IMR-90 (cell line): ENCODE data around the gene PGK2. TPM values are rescaled to one million over a fixed set of nuclear protein-coding genes. Genes with fewer than 3 reads are reported as not detected.

Experiments
- ATAC-seq: fragments of 200-7000 bp; cut with Tn5 transposase; 2 replicates; pipeline ENCODE4 v1.9.1; 2020; ENCODE audit warnings: low read depth, mild to moderate bottlenecking, moderate library complexity
- BruUV-seq: library from RNA; stranded (reverse); fragments of 400-500 nt; replicated peaks from 2 replicates; lab custom pipeline; 2021; lab: Mats Ljungman, UMichigan
- CTCF ChIA-PET: fragments of 300-600 bp; formaldehyde crosslinking; extraction: SDS; loops from one replicate; lab custom pipeline; 2021; ENCODE audit warnings: antibody characterized with exemption; lab: Yijun Ruan, JAX
- POLR2A ChIA-PET: fragments of 300-600 bp; sonication (Branson Sonifier 250); formaldehyde crosslinking; loops from one replicate; lab custom pipeline; 2022; ENCODE audit warnings: antibody characterized with exemption; ENCODE audit not compliant: unreplicated experiment; lab: Charles Lee
- DNase-seq: peaks from one replicate; pipeline ENCODE4 v3.0.0; 2013
- H2AFZ ChIP-seq: replicated peaks from 2 replicates; pipeline ENCODE3; 2013; ENCODE audit warnings: low read length, mild to moderate bottlenecking; ENCODE audit not compliant: poor library complexity
- H2AK5ac ChIP-seq: 2 replicates; pipeline ENCODE4 v1.6.1; 2013; ENCODE audit warnings: low read depth, low read length, inconsistent platforms
- H2AK9ac ChIP-seq: replicated peaks from 2 replicates; pipeline ENCODE3; 2013; ENCODE audit warnings: mild to moderate bottlenecking, low read depth, low read length, moderate library complexity; ENCODE audit not compliant: poor library complexity
- H2BK120ac ChIP-seq: 2 replicates; pipeline ENCODE4 v1.6.1; 2013; ENCODE audit warnings: low read depth, low read length, inconsistent platforms
- H2BK15ac ChIP-seq: 3 replicates; pipeline ENCODE4 v1.6.1; 2013; ENCODE audit warnings: low read depth, low read length, inconsistent platforms
- H2BK20ac ChIP-seq: 2 replicates; pipeline ENCODE4 v1.6.1; 2013; ENCODE audit warnings: low read depth, mild to moderate bottlenecking, inconsistent platforms, low read length, moderate library complexity
- H2BK5ac ChIP-seq: 2 replicates; pipeline ENCODE4 v1.6.1; 2013; ENCODE audit warnings: mild to moderate bottlenecking, low read depth, low read length, inconsistent platforms; ENCODE audit not compliant: poor library complexity, severe bottlenecking
- H3K14ac ChIP-seq: replicated peaks from 2 replicates; pipeline ENCODE4 v1.6.1; 2013; ENCODE audit warnings: low read depth, low read length, inconsistent platforms
- H3K18ac ChIP-seq: 2 replicates; pipeline ENCODE4 v1.6.1; 2013; ENCODE audit warnings: low read depth, low read length, control low read depth
- H3K23ac ChIP-seq: 2 replicates; pipeline ENCODE4 v1.6.1; 2013; ENCODE audit warnings: low read depth, low read length, inconsistent platforms
- H3K27ac ChIP-seq: 2 replicates; pipeline ENCODE4 v1.5.1; 2013; ENCODE audit warnings: mild to moderate bottlenecking, control low read depth, low read length; ENCODE audit not compliant: insufficient read depth
- H3K27me3 ChIP-seq: 2 replicates; pipeline ENCODE4 v1.6.1; 2013; ENCODE audit warnings: low read length; ENCODE audit not compliant: control insufficient read depth, insufficient read depth
- H3K36me3 ChIP-seq: 2 replicates; pipeline ENCODE4 v1.6.1; 2013; ENCODE audit warnings: low read length, mixed read lengths; ENCODE audit not compliant: control insufficient read depth, insufficient read depth
- H3K4ac ChIP-seq: 2 replicates; pipeline ENCODE4 v1.6.1; 2013; ENCODE audit warnings: low read depth, low read length, inconsistent platforms
- H3K4me1 ChIP-seq: 2 replicates; pipeline ENCODE4 v1.6.1; 2013; ENCODE audit warnings: low read length, mixed read lengths; ENCODE audit not compliant: control insufficient read depth, insufficient read depth
- H3K4me2 ChIP-seq: 2 replicates; pipeline ENCODE4 v1.6.1; 2013; ENCODE audit warnings: low read depth, mild to moderate bottlenecking, control low read depth, low read length, moderate library complexity
- H3K4me3 ChIP-seq: 2 replicates; pipeline ENCODE4 v1.5.1; 2013; ENCODE audit warnings: low read depth, mild to moderate bottlenecking, control low read depth, low read length, moderate library complexity; ENCODE audit not compliant: insufficient read depth
- H3K56ac ChIP-seq: 2 replicates; pipeline ENCODE4 v1.6.1; 2013; ENCODE audit warnings: low read length, inconsistent platforms; ENCODE audit not compliant: insufficient read depth; ENCODE audit errors: extremely low read depth
- H3K79me1 ChIP-seq, 2 experiments: 2 replicates each; pipeline ENCODE4 v1.6.1; 2013; ENCODE audit warnings: low read length in 2 of 2, inconsistent platforms in 1 of 2, low read depth in 1 of 2
- H3K9ac ChIP-seq: 2 replicates; pipeline ENCODE4 v1.6.1; 2013; ENCODE audit warnings: low read depth, low read length, control low read depth
- H3K9me1 ChIP-seq: 2 replicates; pipeline ENCODE4 v1.6.1; 2013; ENCODE audit warnings: low read length, inconsistent platforms; ENCODE audit not compliant: insufficient read depth
- H3K9me3 ChIP-seq: 2 replicates; pipeline ENCODE4 v1.6.1; 2013; ENCODE audit warnings: low read length; ENCODE audit not compliant: control insufficient read depth, insufficient read depth
- H4K20me1 ChIP-seq: 2 replicates; pipeline ENCODE4 v1.6.1; 2013; ENCODE audit warnings: low read length, inconsistent platforms; ENCODE audit not compliant: insufficient read depth
- H4K5ac ChIP-seq: 2 replicates; pipeline ENCODE4 v1.6.1; 2013; ENCODE audit warnings: mild to moderate bottlenecking, low read depth, low read length, control low read depth
- H4K8ac ChIP-seq, 2 experiments: 2 replicates each; pipeline ENCODE4 v1.6.1; 2013; ENCODE audit warnings: low read depth in 2 of 2, low read length in 2 of 2, control low read depth in 1 of 2, inconsistent platforms in 1 of 2
- H4K91ac ChIP-seq: 2 replicates; pipeline ENCODE4 v1.6.1; 2013; ENCODE audit warnings: low read depth, low read length, inconsistent platforms; ENCODE audit not compliant: insufficient read depth
- BHLHE40 ChIP-seq: fragments of 150-350 bp; IDR thresholded peaks from 2 replicates; pipeline ENCODE4 v1.6.1; 2016; ENCODE audit warnings: mild to moderate bottlenecking, low read depth, low read length
- CEBPB ChIP-seq: IDR thresholded peaks from 2 replicates; pipeline ENCODE4 v1.6.1; 2012; ENCODE audit warnings: low read depth, low read length, improper control_type of control experiment
- CHD1 ChIP-seq: IDR thresholded peaks from 2 replicates; pipeline ENCODE4 v1.6.1; 2012; ENCODE audit warnings: low read depth, low read length, improper control_type of control experiment
- CTCF ChIP-seq: conservative IDR thresholded peaks from 2 replicates; pipeline ENCODE4 v1.5.1; 2012; ENCODE audit warnings: mild to moderate bottlenecking, low read depth, low read length, improper control_type of control experiment
- FOS ChIP-seq: fragments of 150-350 bp; IDR thresholded peaks from 2 replicates; pipeline ENCODE4 v1.6.1; 2016; ENCODE audit warnings: low read depth, low read length
- MAFK ChIP-seq: IDR thresholded peaks from 2 replicates; pipeline ENCODE4 v1.6.1; 2012; ENCODE audit warnings: low read depth, low read length, improper control_type of control experiment
- MAZ ChIP-seq: IDR thresholded peaks from 2 replicates; pipeline ENCODE4 v1.6.1; 2012; ENCODE audit warnings: low read depth, mild to moderate bottlenecking, low read length, improper control_type of control experiment, moderate library complexity, borderline replicate concordance
- MXI1 ChIP-seq: IDR thresholded peaks from 2 replicates; pipeline ENCODE4 v1.6.1; 2012; ENCODE audit warnings: low read depth, mild to moderate bottlenecking, low read length, moderate library complexity, borderline replicate concordance
- NFE2L2 ChIP-seq: fragments of 150-350 bp; IDR thresholded peaks from 2 replicates; pipeline ENCODE4 v1.6.1; 2016; ENCODE audit warnings: low read depth, mild to moderate bottlenecking, low read length
- POLR2A ChIP-seq: IDR thresholded peaks from 2 replicates; pipeline ENCODE4 v1.6.1; 2012; ENCODE audit warnings: mild to moderate bottlenecking, low read depth, low read length
- RAD21 ChIP-seq: IDR thresholded peaks from 2 replicates; pipeline ENCODE4 v1.6.1; 2012; ENCODE audit warnings: low read length, improper control_type of control experiment
- RCOR1 ChIP-seq: IDR thresholded peaks from 2 replicates; pipeline ENCODE4 v1.6.1; 2012; ENCODE audit warnings: mild to moderate bottlenecking, low read length, improper control_type of control experiment; ENCODE audit not compliant: insufficient replicate concordance
- RFX5 ChIP-seq: IDR thresholded peaks from 2 replicates; pipeline ENCODE4 v1.8.0; 2012; ENCODE audit warnings: low read depth, mild to moderate bottlenecking, low read length, moderate library complexity
- SMC3 ChIP-seq: fragments of 150-350 bp; IDR thresholded peaks from 2 replicates; pipeline ENCODE4 v1.6.1; 2016; ENCODE audit warnings: low read depth, mild to moderate bottlenecking, antibody characterized with exemption, low read length, moderate library complexity
- WGBS, 2 experiments: methylation state at CpG; one replicate each; pipeline versions ENCODE4 v1.1.5 to v1.1.7; 2013; ENCODE audit warnings: missing lambda C conversion rate in 2 of 2; ENCODE audit not compliant: insufficient read length in 1 of 2; ENCODE audit errors: extremely low coverage in 2 of 2; 5-methylcytosine and 5-hydroxymethylcytosine counted together
- dilution Hi-C: fragments of 300-500 bp; cut with HindIII; formaldehyde crosslinking; loops from one replicate; pipeline ENCODE4 v1.14.3; 2018; ENCODE audit warnings: low sequenced_read_pairs; ENCODE audit not compliant: unreplicated experiment
- in situ Hi-C: fragments of 300-500 bp; cut with MboI; formaldehyde crosslinking; loops from 3 replicates; pipeline ENCODE4 v1.14.3; 2019; ENCODE audit warnings: low sequenced_read_pairs, inconsistent platforms, mixed read lengths
- intact Hi-C: fragments of 100-400 bp; cut with micrococcal nuclease; formaldehyde crosslinking; loops from 2 replicates; pipeline ENCODE4 v1.10.0; 2022
- polyA plus RNA-seq, 3 experiments: library from polyadenylated mRNA; depleted of rRNA; stranded (reverse); fragments of >200 nt; gene quantifications; 2 replicates each; pipeline ENCODE4 v1.2.3, GENCODE V29; 2012; ENCODE audit warnings: low replicate concordance in 1 of 3
- total RNA-seq: library from RNA; depleted of rRNA; stranded (reverse); fragments of >200 nt; gene quantifications from 2 replicates; pipeline ENCODE4 v1.2.3, GENCODE V29; 2012
- TF ChIP-seq, protein P1 (sequence below): fragments of 150-350 bp; IDR thresholded peaks from 2 replicates; pipeline ENCODE4 v1.6.1; 2016; ENCODE audit warnings: low read depth, mild to moderate bottlenecking, low read length, moderate library complexity, borderline replicate concordance
- TF ChIP-seq, protein P2 (sequence below): fragments of 150-350 bp; IDR thresholded peaks from 2 replicates; pipeline ENCODE4 v1.6.1; 2017; ENCODE audit warnings: mild to moderate bottlenecking, antibody characterized with exemption, low read length, low read depth

PGK2 gene
- total and polyA plus RNA-seq, 2 of the 4 experiments (the other 2 are of a cell fraction), result not detected

GRCh38 chr6:49772285-49772684 lies 14.8 kb downstream of the PGK2 start:
- ATAC-seq, result no peak
- intact Hi-C loops, result no loop called here
- no peak overlapping the region for H3K23ac ChIP-seq

More at GRCh38 chr6:49772285-49772684, 14.8 kb downstream of the PGK2 start:
- H3K9me1 ChIP-seq, result no peaks in the 10 kb centered on the region
- dilution Hi-C loops (no loop called here), in situ Hi-C loops (no loop called here)
- H2AK5ac ChIP-seq, result no peak overlapping the region
- H3K9ac ChIP-seq, result no peak overlapping the region
- H4K8ac ChIP-seq, result no peak overlapping the region
- no peak overlapping the region for H3K4me3 ChIP-seq
- peaks cover 1% of the 10 kb centered on the region; the same call in 1 of the 2 replicates for H3K9me3 ChIP-seq
- H3K4me2 ChIP-seq, result no peak overlapping the region
- H3K4me1 ChIP-seq, result no peaks in the 10 kb centered on the region
- no peak overlapping the region for H3K56ac ChIP-seq
- no peak overlapping the region for H2BK120ac ChIP-seq
- no CpG with 5 or more reads among the region's 5 CpGs for WGBS, 2 experiments
- no peak overlapping the region for H3K27ac ChIP-seq
- H2AFZ ChIP-seq, result no peak overlapping the region
- no peak overlapping the region for H2BK20ac ChIP-seq
- H3K14ac ChIP-seq, result no peak overlapping the region
- no peak overlapping the region for H2BK5ac ChIP-seq
- H4K20me1 ChIP-seq, result no peaks in the 10 kb centered on the region
- H3K4ac ChIP-seq, result no peak overlapping the region
- no peak overlapping the region for H2AK9ac ChIP-seq
- ChIA-PET POLR2A (no interaction called here), CTCF (no interaction called here)
- BruUV-seq, result no TSS peak
- TF ChIP-seq MXI1, result no peak
- no peak for TF ChIP-seq RAD21
- TF ChIP-seq BHLHE40, result no peak
- TF ChIP-seq FOS, result no peak
- TF ChIP-seq, protein P1, sequence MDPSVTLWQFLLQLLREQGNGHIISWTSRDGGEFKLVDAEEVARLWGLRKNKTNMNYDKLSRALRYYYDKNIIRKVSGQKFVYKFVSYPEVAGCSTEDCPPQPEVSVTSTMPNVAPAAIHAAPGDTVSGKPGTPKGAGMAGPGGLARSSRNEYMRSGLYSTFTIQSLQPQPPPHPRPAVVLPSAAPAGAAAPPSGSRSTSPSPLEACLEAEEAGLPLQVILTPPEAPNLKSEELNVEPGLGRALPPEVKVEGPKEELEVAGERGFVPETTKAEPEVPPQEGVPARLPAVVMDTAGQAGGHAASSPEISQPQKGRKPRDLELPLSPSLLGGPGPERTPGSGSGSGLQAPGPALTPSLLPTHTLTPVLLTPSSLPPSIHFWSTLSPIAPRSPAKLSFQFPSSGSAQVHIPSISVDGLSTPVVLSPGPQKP, result no peak
- TF ChIP-seq, protein P2, sequence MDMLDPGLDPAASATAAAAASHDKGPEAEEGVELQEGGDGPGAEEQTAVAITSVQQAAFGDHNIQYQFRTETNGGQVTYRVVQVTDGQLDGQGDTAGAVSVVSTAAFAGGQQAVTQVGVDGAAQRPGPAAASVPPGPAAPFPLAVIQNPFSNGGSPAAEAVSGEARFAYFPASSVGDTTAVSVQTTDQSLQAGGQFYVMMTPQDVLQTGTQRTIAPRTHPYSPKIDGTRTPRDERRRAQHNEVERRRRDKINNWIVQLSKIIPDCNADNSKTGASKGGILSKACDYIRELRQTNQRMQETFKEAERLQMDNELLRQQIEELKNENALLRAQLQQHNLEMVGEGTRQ, result no peak
- no peak for TF ChIP-seq MAZ
- TF ChIP-seq POLR2A, result no peak
- TF ChIP-seq MAFK, result no peak
- no peak for TF ChIP-seq RFX5
- no peak for TF ChIP-seq CTCF
- no peak for TF ChIP-seq CEBPB
- TF ChIP-seq CHD1, result no peak
- TF ChIP-seq SMC3, result no peak
- TF ChIP-seq NFE2L2, result no peak
- TF ChIP-seq RCOR1, result no peak
- H3K79me1 ChIP-seq, result no peaks in the 10 kb centered on the region
- H3K36me3 ChIP-seq, result no peaks in the 10 kb centered on the region
- no peak for DNase-seq
- no peak overlapping the region for H4K5ac ChIP-seq
- H3K18ac ChIP-seq, result no peak overlapping the region
- no peak overlapping the region for H4K91ac ChIP-seq
- no peak overlapping the region for H2BK15ac ChIP-seq
- H3K27me3 ChIP-seq, result no peaks in the 10 kb centered on the region
